Measurements from ENCODE around the gene KLK7. TPM values are rescaled to one million over a fixed set of nuclear protein-coding genes. Genes with fewer than 3 reads are reported as not detected.

Gene KLK7
- total and polyA plus RNA-seq, 2 of the 4 experiments (the other 2 are of a cell fraction), result not detected

DNA sequence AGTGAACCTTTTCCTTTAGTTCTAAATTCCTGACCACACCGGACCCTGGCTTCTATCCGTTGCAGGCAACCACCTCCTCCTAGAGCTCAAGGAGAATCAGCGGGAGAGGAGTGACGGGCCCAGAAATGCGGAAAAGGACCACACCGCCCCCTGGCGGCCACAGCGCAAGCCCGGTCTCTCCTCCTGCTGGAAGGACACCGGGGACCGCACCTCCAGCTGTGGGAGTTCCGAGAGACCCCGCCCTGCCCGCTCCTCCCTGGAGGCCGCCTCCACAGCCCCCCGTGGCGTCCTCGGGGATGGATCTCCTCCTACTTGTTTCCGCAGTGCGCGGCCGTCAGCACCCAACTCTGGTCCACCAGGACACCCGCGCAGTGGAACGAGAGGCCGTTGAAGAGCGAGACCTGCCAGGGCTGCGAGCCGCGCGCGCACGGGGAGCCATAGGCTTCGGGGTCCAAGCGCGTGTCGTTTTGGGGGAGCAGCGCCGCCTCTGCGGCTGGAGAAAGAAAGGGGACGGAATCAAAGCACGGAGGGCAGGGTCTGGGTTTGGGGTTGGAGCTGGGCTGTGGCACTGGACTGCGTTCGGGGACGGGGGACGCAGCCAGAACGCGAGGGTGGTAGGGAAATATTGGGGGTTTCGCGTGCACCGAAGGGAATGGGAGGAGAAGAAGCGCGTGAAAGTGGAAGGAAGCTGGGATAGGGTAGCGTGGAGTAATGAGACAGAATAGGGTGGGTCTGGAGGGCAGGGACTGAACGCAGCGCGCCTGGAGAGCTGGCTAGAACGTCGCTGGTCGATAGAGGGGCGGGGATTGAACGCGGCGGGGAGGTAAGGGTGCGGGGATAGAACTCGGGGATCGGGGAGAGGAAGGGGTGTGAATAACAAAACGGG is 33.3 kb upstream of the KLK7 start (continued):
- no peak for TF ChIP-seq BHLHE40 (IDR thresholded peaks at IDR 0.05; ENCODE audit: low read depth, low read length)
- TF ChIP-seq POLR2A (IDR thresholded peaks at IDR 0.05; ENCODE audit: low read depth, low read length), result no peak

DNA sequence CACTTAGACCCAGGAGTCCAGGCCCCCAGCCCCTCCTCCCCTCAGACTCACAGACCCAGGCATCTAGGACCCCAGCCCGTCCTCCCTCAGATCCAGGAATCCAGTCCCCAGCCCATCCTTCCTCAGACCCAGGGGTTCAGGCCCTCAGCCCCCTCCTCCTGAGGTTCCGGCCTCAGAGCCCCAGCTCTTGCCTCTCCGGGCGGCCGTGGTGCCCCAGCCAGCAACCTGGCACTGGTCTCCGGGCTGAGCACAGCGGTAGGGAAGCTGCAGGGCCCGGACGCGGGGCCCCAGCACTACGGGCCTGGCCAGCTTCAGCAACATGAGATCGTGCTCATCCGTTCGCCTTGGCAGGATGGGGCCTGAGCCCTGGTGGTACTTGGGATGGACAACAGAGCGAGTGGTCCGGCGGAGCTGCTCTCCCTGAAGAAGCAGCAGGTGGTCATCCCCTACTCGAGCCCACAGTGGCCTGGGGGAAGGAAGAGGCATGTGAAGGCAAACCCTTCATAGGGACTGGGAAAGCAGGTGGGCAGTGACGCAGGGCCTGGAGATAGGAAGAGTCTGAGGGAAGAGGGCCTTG is 32.1 kb upstream of the KLK7 start:
- WGBS, 2 experiments (ENCODE audit: extremely low coverage in 2 of 2, insufficient read length in 1 of 2), result 84% methylated on average over 7 of the region's 19 CpGs; no CpG with 5 or more reads in 1 of the 2 experiments
- no peak overlapping the region for H3K4me2 ChIP-seq (ENCODE audit: low read depth, low read length)
- in situ Hi-C loops (cut with MboI; ENCODE audit: low sequenced_read_pairs) (no loop called here), dilution Hi-C loops (cut with HindIII; ENCODE audit: low sequenced_read_pairs, unreplicated experiment) (no loop called here), intact Hi-C loops (cut with micrococcal nuclease) (loop anchor here (10.0 kb wide), 1 partner anchor 661 kb away; no protein-coding TSS in a partner anchor)
- H2AK9ac ChIP-seq (replicated peaks; ENCODE audit: low read depth, low read length, poor library complexity), result no peak overlapping the region
- ATAC-seq (ENCODE audit: low read depth), result no peak
- H4K91ac ChIP-seq (ENCODE audit: insufficient read depth, low read depth, low read length), result no peak overlapping the region
- no peak overlapping the region for H3K27ac ChIP-seq (ENCODE audit: insufficient read depth, low read length)
- H3K23ac ChIP-seq (ENCODE audit: low read depth, low read length), result no peak overlapping the region
- no peak overlapping the region for H3K4ac ChIP-seq (ENCODE audit: low read depth, low read length)
- no peak overlapping the region for H3K14ac ChIP-seq (replicated peaks; ENCODE audit: low read depth, low read length)
- no peaks in the 10 kb centered on the region for H3K36me3 ChIP-seq (ENCODE audit: control insufficient read depth, insufficient read depth, low read length)
- CTCF ChIA-PET, result no interaction called here
- no peak overlapping the region for H3K4me3 ChIP-seq (ENCODE audit: insufficient read depth, low read depth, low read length)
- no peak overlapping the region for H3K9ac ChIP-seq (ENCODE audit: low read depth, low read length)
- no peak overlapping the region for H2AK5ac ChIP-seq (ENCODE audit: low read depth, low read length)
- no peak for DNase-seq
- H3K79me1 ChIP-seq (ENCODE audit: low read depth in 1 of 2, low read length in 2 of 2), result no peaks in the 10 kb centered on the region
- H3K4me1 ChIP-seq (ENCODE audit: control insufficient read depth, insufficient read depth, low read length), result no peaks in the 10 kb centered on the region
- no peak overlapping the region for H3K56ac ChIP-seq (ENCODE audit: extremely low read depth, insufficient read depth, low read length)
- H4K8ac ChIP-seq (ENCODE audit: low read depth in 2 of 2, low read length in 2 of 2), result no peak overlapping the region
- H3K9me3 ChIP-seq (ENCODE audit: control insufficient read depth, insufficient read depth, low read length), result no peaks in the 10 kb centered on the region; the same call in 1 of the 2 replicates
- no peak for TF ChIP-seq SMC3 (IDR thresholded peaks at IDR 0.05; ENCODE audit: low read depth, low read length)
- no peak for TF ChIP-seq BHLHE40 (IDR thresholded peaks at IDR 0.05; ENCODE audit: low read depth, low read length)
- no peak for TF ChIP-seq NFE2L2 (IDR thresholded peaks at IDR 0.05; ENCODE audit: low read depth, low read length)
- TF ChIP-seq, protein P1, sequence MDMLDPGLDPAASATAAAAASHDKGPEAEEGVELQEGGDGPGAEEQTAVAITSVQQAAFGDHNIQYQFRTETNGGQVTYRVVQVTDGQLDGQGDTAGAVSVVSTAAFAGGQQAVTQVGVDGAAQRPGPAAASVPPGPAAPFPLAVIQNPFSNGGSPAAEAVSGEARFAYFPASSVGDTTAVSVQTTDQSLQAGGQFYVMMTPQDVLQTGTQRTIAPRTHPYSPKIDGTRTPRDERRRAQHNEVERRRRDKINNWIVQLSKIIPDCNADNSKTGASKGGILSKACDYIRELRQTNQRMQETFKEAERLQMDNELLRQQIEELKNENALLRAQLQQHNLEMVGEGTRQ (IDR thresholded peaks at IDR 0.05; ENCODE audit: low read depth, low read length), result no peak
- no peak for TF ChIP-seq FOS (IDR thresholded peaks at IDR 0.05; ENCODE audit: low read depth, low read length)
- no peak for TF ChIP-seq RAD21 (IDR thresholded peaks at IDR 0.05; ENCODE audit: low read length)
- TF ChIP-seq RFX5 (IDR thresholded peaks at IDR 0.05; ENCODE audit: low read depth, low read length), result no peak
- TF ChIP-seq, protein P2, sequence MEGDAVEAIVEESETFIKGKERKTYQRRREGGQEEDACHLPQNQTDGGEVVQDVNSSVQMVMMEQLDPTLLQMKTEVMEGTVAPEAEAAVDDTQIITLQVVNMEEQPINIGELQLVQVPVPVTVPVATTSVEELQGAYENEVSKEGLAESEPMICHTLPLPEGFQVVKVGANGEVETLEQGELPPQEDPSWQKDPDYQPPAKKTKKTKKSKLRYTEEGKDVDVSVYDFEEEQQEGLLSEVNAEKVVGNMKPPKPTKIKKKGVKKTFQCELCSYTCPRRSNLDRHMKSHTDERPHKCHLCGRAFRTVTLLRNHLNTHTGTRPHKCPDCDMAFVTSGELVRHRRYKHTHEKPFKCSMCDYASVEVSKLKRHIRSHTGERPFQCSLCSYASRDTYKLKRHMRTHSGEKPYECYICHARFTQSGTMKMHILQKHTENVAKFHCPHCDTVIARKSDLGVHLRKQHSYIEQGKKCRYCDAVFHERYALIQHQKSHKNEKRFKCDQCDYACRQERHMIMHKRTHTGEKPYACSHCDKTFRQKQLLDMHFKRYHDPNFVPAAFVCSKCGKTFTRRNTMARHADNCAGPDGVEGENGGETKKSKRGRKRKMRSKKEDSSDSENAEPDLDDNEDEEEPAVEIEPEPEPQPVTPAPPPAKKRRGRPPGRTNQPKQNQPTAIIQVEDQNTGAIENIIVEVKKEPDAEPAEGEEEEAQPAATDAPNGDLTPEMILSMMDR (conservative IDR thresholded peaks at IDR 0.05; ENCODE audit: low read depth, low read length), result no peak
- TF ChIP-seq RCOR1 (IDR thresholded peaks at IDR 0.05; ENCODE audit: insufficient replicate concordance, low read length), result no peak
- TF ChIP-seq MXI1 (IDR thresholded peaks at IDR 0.05; ENCODE audit: borderline replicate concordance, low read depth, low read length), result no peak
- TF ChIP-seq POLR2A (IDR thresholded peaks at IDR 0.05; ENCODE audit: low read depth, low read length), result no peak
- H3K18ac ChIP-seq (ENCODE audit: low read depth, low read length), result no peak overlapping the region
- no TSS peak for BruUV-seq (replicated peaks)
- no peaks in the 10 kb centered on the region for H4K20me1 ChIP-seq (ENCODE audit: insufficient read depth, low read length)
- H2AFZ ChIP-seq (replicated peaks; ENCODE audit: low read length, poor library complexity), result no peak overlapping the region
- POLR2A ChIA-PET (ENCODE audit: unreplicated experiment), result no interaction called here
- no peak overlapping the region for H2BK20ac ChIP-seq (ENCODE audit: low read depth, low read length)
- H2BK5ac ChIP-seq (ENCODE audit: low read depth, low read length, poor library complexity, severe bottlenecking), result no peak overlapping the region
- no peak overlapping the region for H4K5ac ChIP-seq (ENCODE audit: low read depth, low read length)
- peaks cover 19% of the 10 kb centered on the region for H3K27me3 ChIP-seq (ENCODE audit: control insufficient read depth, insufficient read depth, low read length)
- no peak overlapping the region for H2BK120ac ChIP-seq (ENCODE audit: low read depth, low read length)
- no peaks in the 10 kb centered on the region for H3K9me1 ChIP-seq (ENCODE audit: insufficient read depth, low read length)
- H2BK15ac ChIP-seq (ENCODE audit: low read depth, low read length), result no peak overlapping the region
